HL-60/S4 treated with phorbol 12-myristate 13-acetate at 8.2 ng/mL for 4 days and 3 days (cell line): Measurements from ENCODE around the gene SRPX.

Experiments used
- in situ Hi-C: fragments of 300-500 bp; cut with MboI; formaldehyde crosslinking; loops from 2 replicates; pipeline ENCODE4 v1.15.0; 2022; ENCODE audit warnings: low sequenced_read_pairs

Gene SRPX, protein sequence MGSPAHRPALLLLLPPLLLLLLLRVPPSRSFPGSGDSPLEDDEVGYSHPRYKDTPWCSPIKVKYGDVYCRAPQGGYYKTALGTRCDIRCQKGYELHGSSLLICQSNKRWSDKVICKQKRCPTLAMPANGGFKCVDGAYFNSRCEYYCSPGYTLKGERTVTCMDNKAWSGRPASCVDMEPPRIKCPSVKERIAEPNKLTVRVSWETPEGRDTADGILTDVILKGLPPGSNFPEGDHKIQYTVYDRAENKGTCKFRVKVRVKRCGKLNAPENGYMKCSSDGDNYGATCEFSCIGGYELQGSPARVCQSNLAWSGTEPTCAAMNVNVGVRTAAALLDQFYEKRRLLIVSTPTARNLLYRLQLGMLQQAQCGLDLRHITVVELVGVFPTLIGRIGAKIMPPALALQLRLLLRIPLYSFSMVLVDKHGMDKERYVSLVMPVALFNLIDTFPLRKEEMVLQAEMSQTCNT

DNA sequence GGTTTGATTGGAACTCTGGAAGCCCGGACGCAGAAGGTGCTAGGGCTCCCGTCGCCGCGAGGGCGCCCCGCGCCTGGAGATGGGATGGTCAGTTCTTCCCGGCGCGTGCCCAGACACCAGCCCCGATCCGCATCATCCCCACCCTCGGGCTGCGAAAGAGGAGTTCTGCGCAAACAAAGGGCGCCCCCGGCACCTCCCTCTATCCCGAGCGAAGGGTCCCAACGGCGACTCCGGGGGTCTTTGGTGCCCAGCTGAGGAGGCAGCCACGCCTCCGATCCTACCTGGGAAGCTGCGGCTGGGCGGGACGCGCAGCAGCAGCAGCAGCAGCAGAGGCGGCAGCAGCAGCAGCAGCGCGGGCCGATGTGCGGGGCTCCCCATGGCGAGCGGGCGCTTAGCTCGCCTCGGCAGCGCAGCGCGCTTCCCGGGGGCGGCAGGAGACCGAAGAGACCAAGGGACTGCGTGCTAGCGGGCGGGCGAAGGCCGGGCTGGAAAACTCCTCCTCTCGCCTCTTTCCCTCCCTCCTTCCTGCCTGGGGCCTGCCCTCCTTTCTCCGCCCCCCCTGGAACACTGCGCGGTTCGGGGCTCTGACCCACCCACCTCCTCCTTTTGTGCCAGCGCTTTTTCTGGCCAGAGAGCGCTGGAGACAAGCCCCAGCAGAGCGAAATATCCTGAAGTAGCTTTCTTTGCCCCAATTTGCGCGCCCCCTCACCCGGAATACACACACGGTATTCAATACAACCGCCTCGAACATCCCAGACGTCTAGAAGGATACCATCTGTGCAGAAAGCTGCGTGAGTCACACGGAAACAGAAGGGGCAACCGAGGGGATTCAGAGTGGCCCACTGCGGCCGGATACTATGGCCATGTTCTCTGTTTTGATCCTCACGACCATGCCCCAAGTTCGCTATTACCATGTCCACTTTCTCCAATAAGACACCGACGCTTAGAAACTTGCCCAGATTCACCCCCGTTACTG lies at the start of gene SRPX:
Gene SRPX, minus strand, starts transcription at position 457 of the 976 bp plus-strand sequence. Its CDS starts 79 bp downstream, at position 378.
- in situ Hi-C loops, result no loop called here

DNA sequence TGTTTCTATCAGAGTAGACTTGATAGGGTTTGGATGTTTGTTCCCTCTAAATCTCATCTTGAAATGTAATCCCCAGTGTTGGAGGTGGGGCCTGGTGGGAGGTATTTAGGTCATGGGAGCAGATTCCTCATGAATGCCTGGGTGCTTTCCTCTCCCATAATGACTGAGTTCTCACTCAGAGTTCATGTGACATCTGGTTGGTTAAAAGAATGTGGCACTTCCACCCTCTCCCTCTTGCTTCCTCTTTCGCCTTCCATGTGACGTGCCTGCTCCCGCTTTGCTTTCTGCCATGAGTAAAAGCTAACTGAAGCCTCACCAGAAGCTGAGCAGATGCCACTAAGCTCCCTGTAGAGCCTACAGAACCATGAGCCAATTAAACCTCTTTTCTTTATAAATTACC lies 47.3 kb upstream of the SRPX start:
- in situ Hi-C loops, result no loop called here

DNA sequence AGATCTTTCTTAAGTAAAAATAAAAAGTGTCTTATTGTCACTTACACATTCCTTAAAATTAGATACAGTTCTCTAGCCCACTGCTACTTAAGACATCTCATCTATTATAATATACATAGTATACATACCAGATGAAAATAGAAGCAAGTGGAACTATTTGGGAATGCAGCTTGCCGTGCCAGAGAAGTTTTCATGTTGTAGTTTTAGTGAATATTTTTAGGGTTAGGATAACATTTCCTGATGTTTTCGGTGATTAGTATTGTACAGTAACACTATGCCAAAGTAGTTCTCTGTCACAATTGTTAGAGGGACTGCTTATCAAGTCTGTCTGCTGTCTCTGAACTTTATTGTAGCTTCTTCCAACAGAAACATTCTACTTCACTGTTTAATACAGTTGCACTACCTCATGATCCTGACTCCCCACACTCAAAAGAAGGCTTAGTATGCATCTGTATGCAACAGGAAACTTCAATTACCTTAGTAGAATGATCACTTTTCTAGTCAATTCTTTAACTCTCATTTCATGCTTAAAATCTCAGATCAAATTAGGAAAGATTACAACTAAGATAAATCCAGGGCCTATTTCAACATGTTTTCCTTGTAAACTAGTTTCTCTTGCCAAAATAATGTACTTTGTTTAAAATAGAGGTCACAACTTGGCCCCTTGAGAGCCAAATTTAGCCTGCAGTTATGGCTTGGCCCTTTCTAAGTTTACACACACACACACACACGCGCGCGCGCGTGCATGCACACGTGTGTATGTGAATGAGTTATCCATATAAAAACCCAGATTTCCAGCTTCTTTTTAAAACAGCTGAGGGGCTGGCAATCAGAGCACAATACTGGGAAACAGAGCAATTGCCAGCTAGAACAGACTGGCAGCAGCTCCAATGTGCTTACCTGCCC lies 42.3 kb upstream of the SRPX start:
- in situ Hi-C loops, result no loop called here

DNA sequence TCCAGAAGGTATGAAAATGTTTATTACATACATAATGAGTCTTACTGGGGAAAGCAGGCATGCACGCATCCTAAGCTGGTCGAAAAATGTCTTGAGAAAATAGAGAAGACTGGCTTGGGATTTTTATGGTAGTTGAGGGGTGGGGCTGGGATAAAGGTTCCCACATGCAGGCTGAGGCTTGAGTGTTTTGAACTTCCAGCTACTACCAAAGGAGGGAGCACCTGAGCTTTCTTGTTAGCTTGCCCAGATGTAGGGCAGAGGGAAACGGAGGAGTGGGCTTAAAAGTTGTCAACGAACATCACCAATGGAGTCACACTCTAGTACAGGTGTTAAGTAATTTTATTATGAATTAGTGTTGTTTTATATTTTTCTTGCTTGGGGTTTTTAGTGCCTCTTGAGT lies 39.6 kb upstream of the SRPX start:
- in situ Hi-C loops, result no loop called here

DNA sequence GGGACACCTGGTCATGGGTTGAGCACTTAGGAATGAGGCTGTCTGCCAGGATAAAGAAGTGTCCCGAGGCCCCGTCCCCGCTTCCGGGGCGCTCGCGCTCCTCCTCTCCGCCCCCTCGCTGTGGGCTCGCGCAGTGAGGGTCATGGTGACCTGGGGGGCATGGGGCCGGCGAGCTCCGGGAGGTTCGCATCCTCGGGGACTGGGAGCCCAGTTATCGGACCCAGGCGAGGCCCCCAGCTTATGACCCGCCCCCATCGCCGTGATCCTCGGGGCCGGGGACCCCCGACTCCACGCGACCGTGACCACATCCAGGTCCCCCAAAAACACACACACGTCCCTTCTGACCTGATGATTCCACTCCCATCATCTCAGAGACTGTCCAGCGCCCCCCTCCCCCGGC lies 35.3 kb upstream of the SRPX start:
- in situ Hi-C loops, result no loop called here

DNA sequence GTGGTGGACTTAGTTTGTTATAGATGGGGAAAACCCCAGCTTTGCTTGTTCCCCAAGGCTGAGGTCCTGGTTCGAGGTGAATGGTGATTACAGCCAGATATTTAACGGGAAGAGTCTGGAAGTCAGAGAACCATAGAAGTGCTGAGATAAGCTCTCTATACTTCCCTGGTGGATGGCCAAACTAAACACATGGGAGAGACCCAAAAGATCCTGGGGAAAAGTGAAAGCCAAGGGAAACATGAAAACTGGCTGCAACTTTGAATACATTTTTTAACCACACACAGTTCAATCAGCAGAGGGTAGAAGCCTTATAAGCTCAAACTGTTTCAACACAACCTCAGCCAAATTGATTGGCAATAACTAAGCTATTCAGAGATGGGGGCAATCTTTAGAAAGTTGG lies 29.3 kb upstream of the SRPX start:
- in situ Hi-C loops, result no loop called here

DNA sequence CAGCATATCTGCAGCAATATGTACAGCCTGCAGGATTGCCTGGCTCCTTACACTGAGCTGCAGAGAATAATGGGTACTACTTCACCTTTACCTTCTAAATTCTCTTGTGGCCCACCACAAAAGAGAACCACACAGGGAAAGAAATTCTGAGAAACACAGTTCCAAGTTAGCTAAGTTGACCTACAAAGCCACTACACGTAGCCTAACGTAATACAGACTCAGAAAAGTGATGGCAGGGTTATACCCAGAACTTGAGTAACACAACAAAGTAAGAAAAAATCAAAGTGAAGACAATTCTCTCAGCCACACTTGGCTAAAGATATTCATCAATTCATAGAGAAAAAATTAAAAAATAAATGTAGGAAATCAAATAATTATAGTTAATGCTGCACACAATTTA lies 26.4 kb upstream of the SRPX start:
- in situ Hi-C loops, result no loop called here

DNA sequence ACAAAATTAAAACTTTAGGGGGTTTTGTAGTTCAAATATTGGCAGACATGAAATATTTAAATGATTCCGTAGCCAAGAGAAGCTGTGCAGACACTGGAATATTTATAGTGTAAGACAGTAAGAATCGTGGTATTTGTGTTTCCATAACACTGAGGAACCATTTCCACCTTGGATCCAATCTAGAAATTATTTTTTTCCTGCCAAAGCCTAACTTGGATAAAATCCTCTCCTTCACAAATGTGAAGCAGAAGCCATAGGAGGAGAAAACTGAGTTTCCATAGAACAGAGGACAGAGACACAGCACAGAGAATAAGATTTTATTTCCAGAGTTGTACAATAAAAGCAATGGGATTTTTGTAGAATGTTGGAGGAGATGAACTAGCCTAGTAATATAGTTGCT lies 19.9 kb upstream of the SRPX start:
- in situ Hi-C loops, result no loop called here

DNA sequence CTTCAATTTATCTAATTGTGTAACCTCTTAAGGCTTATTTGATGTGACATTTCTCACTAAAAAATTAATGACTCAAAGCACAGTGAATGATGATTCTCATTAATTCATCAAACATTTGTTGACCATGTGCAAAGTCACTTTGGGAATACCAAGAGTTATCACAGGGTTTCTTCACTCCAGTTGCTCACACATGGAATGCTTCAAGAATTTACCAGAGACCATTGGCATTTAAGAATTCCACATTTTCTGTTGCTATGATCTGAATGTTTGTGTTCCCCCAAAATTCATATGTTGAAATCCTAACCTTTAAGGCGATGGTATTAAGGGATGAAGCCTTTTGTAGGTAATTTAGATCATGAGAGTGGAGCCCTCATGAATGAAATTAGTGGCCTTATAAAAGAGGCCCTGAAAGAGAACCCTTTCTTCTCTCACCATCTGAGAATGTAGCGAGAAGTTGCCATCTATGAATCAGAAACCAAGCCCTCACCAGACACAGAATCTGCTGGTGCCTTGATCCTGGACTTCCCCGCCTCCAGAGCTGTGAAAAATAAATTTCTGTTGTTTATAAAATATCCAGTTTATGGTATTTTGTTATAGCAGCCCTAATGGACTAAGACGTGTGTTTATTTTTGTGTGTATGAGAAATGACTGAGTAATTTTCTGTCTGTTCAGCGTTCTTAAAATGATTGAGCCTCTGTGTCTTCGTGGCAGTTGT lies 16.4 kb upstream of the SRPX start:
- in situ Hi-C loops, result no loop called here

DNA sequence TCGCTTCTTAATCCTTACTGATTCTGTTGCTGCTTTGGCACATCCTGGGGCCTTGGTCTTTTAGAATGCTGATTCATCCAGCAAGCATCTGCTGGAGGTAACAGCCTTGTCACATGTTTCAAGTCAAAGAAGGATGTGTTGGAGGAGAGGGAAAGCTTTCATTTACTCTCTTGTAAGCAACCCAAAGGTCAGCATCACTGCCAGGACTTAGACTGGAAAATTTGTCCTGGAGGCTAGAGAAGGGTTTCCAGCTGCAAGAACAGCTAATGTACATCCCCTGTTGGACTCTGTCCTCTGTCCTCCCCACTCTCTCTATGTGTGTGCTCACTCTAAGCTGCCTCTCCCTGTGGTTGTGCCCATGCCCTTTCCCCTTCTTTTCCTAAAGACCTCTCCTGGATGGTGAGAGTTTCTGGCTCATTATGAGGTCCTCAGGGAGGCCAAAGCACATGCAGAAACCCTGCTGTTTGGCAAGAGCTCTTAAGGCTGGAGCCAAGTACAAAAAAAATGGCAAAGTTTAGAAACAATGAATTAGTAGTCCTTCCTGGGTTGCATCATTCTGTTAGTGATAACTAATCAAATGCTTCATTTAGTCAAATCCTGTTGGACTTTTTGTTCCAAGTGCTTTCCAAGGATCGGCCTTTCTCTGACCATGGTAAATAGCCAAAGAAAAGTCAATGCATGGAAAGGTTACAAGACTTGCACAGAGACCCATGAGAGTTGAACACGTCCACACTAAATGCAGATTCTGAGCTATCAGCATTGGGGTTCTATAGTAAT lies 13.4 kb upstream of the SRPX start:
- in situ Hi-C loops, result no loop called here

DNA sequence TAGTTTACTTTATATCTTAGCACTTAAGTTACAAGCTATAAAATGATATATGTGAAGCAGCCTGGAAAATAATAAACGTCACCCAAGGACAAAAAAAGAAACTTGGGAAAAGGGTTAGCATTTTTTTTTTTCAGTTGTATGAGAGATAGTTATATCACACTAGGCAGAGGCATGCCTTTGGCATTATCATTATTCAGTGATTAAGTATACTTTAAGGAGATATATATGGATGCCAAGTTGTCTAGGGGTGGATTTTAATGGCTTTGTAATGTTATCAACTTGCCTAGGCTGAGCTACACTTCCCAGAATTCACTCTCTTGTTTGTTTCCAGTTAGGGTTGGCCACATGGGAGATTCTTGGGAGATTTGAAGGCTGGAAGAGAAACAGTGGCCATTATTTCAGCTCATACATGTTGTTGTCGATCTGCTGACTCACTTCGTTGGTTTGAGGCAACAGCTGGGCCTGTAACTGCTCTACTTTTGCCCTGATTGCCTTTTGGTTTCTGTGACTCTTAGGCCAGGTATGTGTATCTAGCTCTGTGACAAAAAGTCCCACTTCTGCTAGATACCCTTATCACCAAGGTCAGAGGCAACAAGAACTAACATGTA lies 11.5 kb upstream of the SRPX start:
- in situ Hi-C loops, result no loop called here

DNA sequence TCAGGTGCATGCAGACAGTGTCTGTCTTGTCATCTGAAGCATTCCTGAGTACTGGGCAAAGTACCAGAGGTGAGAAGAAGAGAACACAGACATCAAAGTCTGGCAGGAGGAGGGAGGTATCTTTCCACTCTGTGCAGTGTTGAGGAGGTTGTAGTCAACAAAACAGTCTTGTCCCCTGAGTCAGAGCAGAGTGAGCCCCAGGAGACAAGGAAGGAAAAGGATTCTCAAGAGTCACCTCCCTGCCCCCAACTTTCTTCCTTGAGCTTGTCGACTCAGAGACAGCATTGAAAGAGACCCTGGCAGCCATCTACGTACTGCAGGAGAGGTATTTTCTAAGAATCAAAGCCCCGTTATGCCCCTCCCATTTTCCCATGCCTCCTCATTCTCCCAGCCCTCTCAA lies 4.4 kb upstream of the SRPX start:
- in situ Hi-C loops, result no loop called here

DNA sequence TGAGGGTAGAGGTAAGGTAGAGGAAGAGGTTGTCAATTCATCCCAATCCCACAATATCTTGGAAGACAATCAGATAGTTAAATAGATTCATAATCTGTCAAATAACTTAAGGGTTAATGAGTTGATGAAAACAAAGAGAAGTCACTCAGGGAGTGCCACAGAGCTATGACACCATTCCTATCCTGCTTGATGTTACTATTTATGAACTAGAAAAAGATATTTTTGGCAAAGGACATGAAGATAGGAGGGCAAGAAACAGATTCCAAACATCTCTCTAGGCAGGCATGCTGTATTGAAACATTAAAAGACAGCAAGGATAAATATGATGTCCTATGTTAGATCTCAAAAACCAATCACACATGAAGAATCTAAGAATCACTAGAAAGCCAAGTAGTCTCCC lies 3.5 kb upstream of the SRPX start:
- in situ Hi-C loops, result no loop called here

DNA sequence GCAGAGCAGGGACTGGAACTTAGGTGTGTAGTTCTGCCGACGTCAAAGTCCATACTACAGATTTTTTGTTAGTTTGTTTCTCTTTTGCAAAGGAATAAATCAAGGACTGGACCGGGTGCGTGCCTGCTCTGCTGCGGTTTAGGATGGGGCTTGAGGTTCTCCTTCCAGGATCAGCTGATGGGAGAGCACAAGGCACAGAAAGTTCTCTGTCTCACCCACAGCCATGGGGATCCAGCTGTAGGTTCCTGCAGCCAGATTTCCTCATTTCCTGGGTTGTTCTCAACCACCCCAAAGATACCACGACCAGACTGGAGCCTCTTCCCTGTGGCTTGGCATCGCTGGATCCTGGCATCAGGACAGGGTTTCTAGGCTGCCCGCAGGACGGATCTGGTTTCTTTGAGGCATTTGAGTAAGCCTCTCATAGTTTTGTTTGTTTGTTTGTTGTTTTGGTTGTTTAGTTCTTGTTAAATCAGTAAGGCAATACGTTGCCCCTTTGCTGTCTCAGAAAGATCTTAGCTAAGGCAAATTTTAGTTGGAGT lies 789 bp upstream of the SRPX start:
- in situ Hi-C loops, result no loop called here

DNA sequence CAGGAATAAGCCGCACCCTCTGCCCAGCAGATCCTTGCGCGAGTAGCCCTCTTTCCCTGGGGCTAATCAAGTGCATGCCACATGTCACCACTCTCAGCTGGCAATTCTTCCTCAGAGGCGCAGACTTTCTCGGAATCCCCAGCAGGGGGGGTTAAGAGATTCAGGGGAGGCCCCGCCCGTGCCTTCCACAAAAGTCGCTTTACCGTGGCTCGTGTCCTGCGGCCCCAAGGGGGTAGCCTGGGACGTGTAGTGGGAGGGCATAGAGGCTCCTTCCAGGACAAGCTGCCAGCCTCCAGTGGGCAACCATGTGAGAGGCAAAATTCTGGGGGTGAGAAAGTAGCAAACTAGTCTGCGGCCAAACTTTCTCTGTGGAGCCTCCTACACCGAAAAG lies 652 bp downstream of the SRPX start:
- in situ Hi-C loops, result no loop called here

DNA sequence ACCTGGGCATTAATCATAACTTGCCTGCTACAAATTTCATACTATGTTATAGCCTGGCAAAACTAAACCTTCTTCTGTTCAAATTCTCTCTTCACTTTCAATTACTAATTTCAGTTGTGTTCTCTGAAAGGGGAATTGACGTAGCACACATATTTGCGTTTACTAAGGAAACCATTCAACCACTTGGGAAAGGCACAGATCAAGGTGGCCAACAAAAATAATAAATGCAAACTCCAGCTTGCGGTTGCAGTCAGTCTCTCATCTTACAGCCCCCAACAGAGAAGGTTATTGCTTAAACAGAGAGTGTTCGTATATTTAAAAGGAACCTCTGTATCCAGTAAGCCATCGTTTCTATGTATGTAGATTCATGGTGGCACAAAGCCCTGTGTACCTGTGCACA lies 4.0 kb downstream of the SRPX start:
- in situ Hi-C loops, result no loop called here

DNA sequence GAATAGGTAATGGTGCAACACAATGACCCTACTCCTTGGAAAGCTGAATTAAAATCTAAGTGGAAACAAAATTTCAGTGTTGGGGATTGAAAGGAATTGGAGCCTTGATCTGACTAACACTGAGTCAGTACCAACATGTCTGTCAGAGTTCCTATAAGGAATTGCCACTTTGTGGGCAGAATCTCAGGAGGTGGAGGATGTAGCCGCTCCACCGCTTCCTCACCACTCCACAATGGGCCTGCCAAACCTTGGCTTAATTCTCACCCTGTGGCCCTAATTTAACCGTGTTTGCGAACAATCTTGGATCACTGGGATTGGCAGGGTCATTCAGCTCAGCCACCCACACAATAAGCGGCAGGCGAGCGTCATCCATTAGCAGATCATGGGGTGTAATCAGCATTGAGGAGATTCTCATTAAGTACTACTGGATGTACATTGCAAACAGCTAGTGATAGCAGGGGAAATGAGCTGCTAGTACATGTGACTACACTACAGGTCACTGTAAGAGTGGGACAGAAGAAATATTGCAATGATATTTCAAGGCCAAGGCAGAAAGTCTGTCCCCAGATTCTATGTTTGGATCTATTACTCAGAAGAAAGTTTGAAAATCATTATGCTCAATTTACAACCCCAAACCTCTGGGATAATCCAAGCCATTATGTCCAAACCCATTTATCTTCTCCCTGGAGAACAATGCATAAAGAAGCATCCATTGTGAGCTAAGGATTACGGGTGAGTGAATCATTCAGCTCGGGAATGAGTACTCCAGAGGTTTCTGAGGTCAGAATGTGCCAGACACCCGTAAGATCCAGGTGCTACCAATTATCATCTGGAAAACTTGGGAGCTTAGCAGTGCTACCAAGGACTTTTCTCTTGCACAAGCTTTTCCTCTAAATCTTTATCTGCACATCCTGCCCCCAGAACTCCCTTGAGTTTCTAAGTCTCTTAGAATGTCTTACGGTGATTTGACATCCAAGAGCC lies 5.8 kb downstream of the SRPX start:
- in situ Hi-C loops, result no loop called here

DNA sequence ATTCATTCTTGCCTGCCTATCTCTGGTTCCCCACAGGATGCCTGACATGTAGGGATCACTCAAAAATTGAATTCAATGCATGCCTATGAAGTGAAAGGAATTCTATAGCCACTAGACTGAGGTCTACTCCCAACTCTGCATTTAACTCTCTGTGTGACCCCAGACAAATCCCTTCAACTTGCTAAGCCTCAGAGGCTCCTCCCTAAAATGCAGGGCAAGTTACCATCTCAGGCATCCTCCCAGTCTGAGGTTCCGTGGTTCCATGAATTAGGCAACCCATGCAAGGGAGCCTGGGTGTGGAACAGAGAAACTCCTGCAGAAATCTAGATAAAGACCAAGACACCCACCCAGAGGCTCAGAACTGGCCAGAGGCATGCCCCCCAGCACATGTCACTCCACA lies 6.6 kb downstream of the SRPX start:
- in situ Hi-C loops, result no loop called here
